ENCODE data around the gene KARS1. TPM values are rescaled to one million over a fixed set of nuclear protein-coding genes. Genes with fewer than 3 reads are reported as not detected.

Gene KARS1
- total and polyA plus RNA-seq, 7 donors: 77.0 to 131 (median 109) TPM

DNA sequence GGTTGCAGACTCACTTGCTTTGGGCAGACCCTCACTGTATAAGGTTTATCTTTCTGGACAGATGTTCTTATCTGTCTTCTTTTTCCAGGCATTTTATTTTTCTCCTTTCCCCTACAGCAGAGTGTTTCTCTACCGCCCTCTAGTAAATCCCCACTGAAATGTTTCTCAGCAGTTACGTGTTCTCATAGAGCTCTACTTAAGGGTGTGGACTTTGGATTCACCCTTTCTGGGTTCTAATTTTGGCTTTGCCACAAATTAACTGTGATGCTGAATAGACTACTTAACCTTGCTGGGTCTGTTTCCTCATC is 26.3 kb downstream of the KARS1 start:
- Histone ChIP-seq H3K36me3 (peaks cover 0 to 49% (median 18%) of the 10 kb centered on the region in 4 donors), H3K9me3 (no peaks in the 10 kb centered on the region), H3K4me3 (no peak overlapping the region), H3K27me3 (no peaks in the 10 kb centered on the region), H3K27ac (peak overlapping the region in 1 of 4 donors; percentile 92), H3K4me1 (peaks cover 0 to 20% (median 15%) of the 10 kb centered on the region in 4 donors)
- DNase-seq: no peak
- intact Hi-C loops (cut with DNase I): no loop called here
- TF ChIP-seq CTCF (IDR thresholded peaks at IDR 0.05) (no peak), EP300 (IDR thresholded peaks at IDR 0.05) (no peak), POLR2AphosphoS5 (IDR thresholded peaks at IDR 0.05) (no peak), POLR2A (IDR thresholded peaks at IDR 0.05) (no peak)
- WGBS, 2 donors: 3 to 18% methylated on average over 2 of the region's 2 CpGs

- TF ChIP-seq POLR2AphosphoS5 (IDR thresholded peaks at IDR 0.05): no peak
- TF ChIP-seq EP300 (IDR thresholded peaks at IDR 0.05): no peak
- TF ChIP-seq CTCF (IDR thresholded peaks at IDR 0.05): no peak
- no peak for TF ChIP-seq POLR2A (IDR thresholded peaks at IDR 0.05)
- Histone ChIP-seq H3K9me3 (no peaks in the 10 kb centered on the region), H3K27ac (no peak overlapping the region), H3K36me3 (peaks cover 0 to 50% (median 15%) of the 10 kb centered on the region in 4 donors), H3K4me1 (peaks cover 0 to 20% (median 15%) of the 10 kb centered on the region in 4 donors), H3K4me3 (no peak overlapping the region), H3K27me3 (no peaks in the 10 kb centered on the region)
- intact Hi-C loops (cut with DNase I): no loop called here
- no peak for DNase-seq
- WGBS, 2 donors: 86 to 89% methylated on average over 20 of the region's 20 CpGs
These were observed 26.9 kb downstream of the KARS1 start for GRCh38 chr16:75620326-75621169.

DNA sequence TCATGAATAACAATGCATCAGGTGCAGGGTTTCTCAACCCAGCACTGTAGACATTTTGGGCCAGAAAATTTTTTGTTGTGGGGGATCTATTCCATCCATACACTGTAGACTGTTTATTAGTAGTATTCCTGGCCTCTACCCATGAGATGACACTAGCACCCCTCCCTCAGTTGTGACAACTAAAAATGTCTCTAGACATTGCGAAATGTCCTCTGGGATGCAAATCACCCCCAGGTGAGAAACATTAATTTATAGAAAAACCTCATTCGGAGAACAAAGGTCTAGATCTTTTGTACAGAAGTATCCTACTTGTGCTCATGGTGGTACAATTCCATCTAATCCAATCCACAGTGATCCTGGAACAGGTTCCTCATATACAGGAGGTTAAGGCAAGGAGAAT is 28.7 kb downstream of the KARS1 start:
- intact Hi-C loops (cut with DNase I): no loop called here
- Histone ChIP-seq H3K4me1 (peaks cover 0 to 20% (median 15%) of the 10 kb centered on the region in 4 donors), H3K27ac (no peak overlapping the region), H3K9me3 (no peaks in the 10 kb centered on the region), H3K27me3 (no peaks in the 10 kb centered on the region), H3K36me3 (peaks cover 5 to 65% (median 22%) of the 10 kb centered on the region in 4 donors), H3K4me3 (no peak overlapping the region)
- TF ChIP-seq POLR2AphosphoS5 (IDR thresholded peaks at IDR 0.05) (no peak), CTCF (IDR thresholded peaks at IDR 0.05) (no peak), EP300 (IDR thresholded peaks at IDR 0.05) (no peak), POLR2A (IDR thresholded peaks at IDR 0.05) (no peak)
- no peak for DNase-seq
- 95 to 96% methylated on average over 2 of the region's 2 CpGs for WGBS, 2 donors

- TF ChIP-seq POLR2AphosphoS5 (IDR thresholded peaks at IDR 0.05) (no peak), EP300 (IDR thresholded peaks at IDR 0.05) (no peak)
- H3K9me3 ChIP-seq: no peaks in the 10 kb centered on the region
- peaks cover 0 to 16% (median 8%) of the 10 kb centered on the region in 4 donors for H3K4me1 ChIP-seq
- WGBS, 2 donors: 89 to 90% methylated on average over 3 of the region's 3 CpGs
- intact Hi-C loops (cut with DNase I): no loop called here
- H3K27me3 ChIP-seq: no peaks in the 10 kb centered on the region
- H3K4me3 ChIP-seq: no peak overlapping the region
- H3K27ac ChIP-seq: no peak overlapping the region
- H3K36me3 ChIP-seq: peaks cover 9 to 82% (median 34%) of the 10 kb centered on the region in 4 donors
- no peak for DNase-seq
These were observed 30.3 kb downstream of the KARS1 start for GRCh38 chr16:75617121-75617520.

GRCh38 chr16:75616521-75617010 is 30.9 kb downstream of the KARS1 start:
- H3K9me3 ChIP-seq: no peaks in the 10 kb centered on the region
- H3K27me3 ChIP-seq: no peaks in the 10 kb centered on the region
- no peak overlapping the region for H3K4me3 ChIP-seq
- H3K36me3 ChIP-seq: peaks cover 15 to 87% (median 37%) of the 10 kb centered on the region in 4 donors
- TF ChIP-seq POLR2A (IDR thresholded peaks at IDR 0.05) (no peak), EP300 (IDR thresholded peaks at IDR 0.05) (no peak), POLR2AphosphoS5 (IDR thresholded peaks at IDR 0.05) (no peak), CTCF (IDR thresholded peaks at IDR 0.05) (no peak)
- intact Hi-C loops (cut with DNase I): no loop called here
- DNase-seq: no peak
- no peak overlapping the region for H3K27ac ChIP-seq
- WGBS, 2 donors: 85 to 91% methylated on average over 4 of the region's 4 CpGs
- peaks cover 0 to 10% (median 2%) of the 10 kb centered on the region in 4 donors for H3K4me1 ChIP-seq
